Mesodermal cell (in vitro differentiated cells): ENCODE results near the gene NCOA3.

Experiments
- H3K27ac ChIP-seq: 2 replicates; pipeline ENCODE4 v1.7.0; 2013; ENCODE audit warnings: mild to moderate bottlenecking, low read depth, low read length, moderate library complexity; ENCODE audit not compliant: severe bottlenecking
- H3K36me3 ChIP-seq: 2 replicates; pipeline ENCODE4 v1.7.1; 2013; ENCODE audit warnings: mild to moderate bottlenecking, low read length, moderate library complexity; ENCODE audit not compliant: control insufficient read depth, insufficient read depth
- H3K4me1 ChIP-seq: one replicate; pipeline ENCODE4 v1.7.1; 2013; ENCODE audit warnings: mild to moderate bottlenecking, low read length; ENCODE audit not compliant: insufficient read depth, control insufficient read depth, poor library complexity, severe bottlenecking
- H3K4me3 ChIP-seq: 2 replicates; pipeline ENCODE4 v1.7.0; 2013; ENCODE audit warnings: low read length, control low read depth, mild to moderate bottlenecking; ENCODE audit not compliant: insufficient read depth, poor library complexity, severe bottlenecking; ENCODE audit errors: extremely low read depth
- H3K9me3 ChIP-seq: 2 replicates; pipeline ENCODE4 v1.7.1; 2013; ENCODE audit warnings: mild to moderate bottlenecking, low read length, moderate library complexity; ENCODE audit not compliant: control insufficient read depth
- WGBS, 2 experiments: methylation state at CpG; one replicate each; pipeline ENCODE4 v1.1.5; 2013; ENCODE audit warnings: missing lambda C conversion rate in 2 of 2; ENCODE audit not compliant: insufficient coverage in 2 of 2; 5-methylcytosine and 5-hydroxymethylcytosine counted together

Gene NCOA3

GRCh38 chr20:47680804-47681529 is 179.3 kb downstream of the NCOA3 start:
- H3K4me1 ChIP-seq = peaks cover 6% of the 10 kb centered on the region
- H3K27ac ChIP-seq = no peak overlapping the region
- 96 to 98% methylated on average over 5 of the region's 6 CpGs for WGBS, 2 experiments
- H3K9me3 ChIP-seq = no peaks in the 10 kb centered on the region
- H3K36me3 ChIP-seq = peaks cover 77% of the 10 kb centered on the region
- no peak overlapping the region for H3K4me3 ChIP-seq

- 88 to 89% methylated on average over 16 to 22 of the region's 22 CpGs for WGBS, 2 experiments
- peaks cover 18% of the 10 kb centered on the region for H3K4me1 ChIP-seq
Measured at GRCh38 chr20:47682028-47682783, 180.5 kb downstream of the NCOA3 start.

GRCh38 chr20:47682916-47683315 is 181.2 kb downstream of the NCOA3 start:
- Histone ChIP-seq H3K4me3 (no peak overlapping the region), H3K27ac (no peak overlapping the region), H3K4me1 (peaks cover 20% of the 10 kb centered on the region), H3K36me3 (peaks cover 69% of the 10 kb centered on the region), H3K9me3 (no peaks in the 10 kb centered on the region)
- WGBS, 2 experiments = 92 to 98% methylated on average over 19 of the region's 19 CpGs

More at GRCh38 chr20:47682028-47682783, 180.5 kb downstream of the NCOA3 start:
- Histone ChIP-seq H3K9me3 (no peaks in the 10 kb centered on the region), H3K27ac (peak overlapping the region; percentile 36), H3K4me3 (no peak overlapping the region), H3K36me3 (peaks cover 73% of the 10 kb centered on the region)

- Histone ChIP-seq H3K9me3 (no peaks in the 10 kb centered on the region), H3K36me3 (peaks cover 72% of the 10 kb centered on the region), H3K27ac (no peak overlapping the region), H3K4me1 (peaks cover 29% of the 10 kb centered on the region), H3K4me3 (no peak overlapping the region)
- 93 to 96% methylated on average over 25 to 26 of the region's 26 CpGs for WGBS, 2 experiments
Measured at GRCh38 chr20:47684306-47685080, 182.8 kb downstream of the NCOA3 start.

- Histone ChIP-seq H3K9me3 (no peaks in the 10 kb centered on the region), H3K4me3 (no peak overlapping the region), H3K36me3 (peaks cover 64% of the 10 kb centered on the region), H3K27ac (peak overlapping the region; percentile 84), H3K4me1 (peaks cover 29% of the 10 kb centered on the region)
- 75 to 88% methylated on average over 12 of the region's 14 CpGs for WGBS, 2 experiments
Measured at GRCh38 chr20:47686545-47686944, 184.9 kb downstream of the NCOA3 start.

GRCh38 chr20:47687095-47687987 is 185.7 kb downstream of the NCOA3 start:
- no peak overlapping the region for H3K4me3 ChIP-seq
- no peaks in the 10 kb centered on the region for H3K9me3 ChIP-seq
- WGBS, 2 experiments = 90 to 95% methylated on average over 16 to 20 of the region's 20 CpGs
- peaks cover 59% of the 10 kb centered on the region for H3K36me3 ChIP-seq
- peaks cover 28% of the 10 kb centered on the region for H3K4me1 ChIP-seq
- H3K27ac ChIP-seq = peak overlapping the region; percentile 84

- Histone ChIP-seq H3K4me3 (no peak overlapping the region), H3K4me1 (peaks cover 25% of the 10 kb centered on the region), H3K9me3 (no peaks in the 10 kb centered on the region), H3K27ac (no peak overlapping the region), H3K36me3 (peaks cover 57% of the 10 kb centered on the region)
- WGBS, 2 experiments = 73 to 78% methylated on average over 9 to 10 of the region's 18 CpGs
Measured at GRCh38 chr20:47688385-47689381, 187.0 kb downstream of the NCOA3 start.

- Histone ChIP-seq H3K36me3 (peaks cover 47% of the 10 kb centered on the region), H3K4me1 (peaks cover 25% of the 10 kb centered on the region), H3K9me3 (no peaks in the 10 kb centered on the region), H3K4me3 (no peak overlapping the region), H3K27ac (no peak overlapping the region)
- WGBS, 2 experiments = 100% methylated on average over 1 of the region's 1 CpG; no CpG with 5 or more reads in 1 of the 2 experiments
Measured at GRCh38 chr20:47689731-47690130, 188.0 kb downstream of the NCOA3 start.

- H3K4me1 ChIP-seq = peaks cover 16% of the 10 kb centered on the region
- H3K4me3 ChIP-seq = no peak overlapping the region
- H3K27ac ChIP-seq = no peak overlapping the region
- H3K36me3 ChIP-seq = peaks cover 44% of the 10 kb centered on the region
- no peaks in the 10 kb centered on the region for H3K9me3 ChIP-seq
Measured at GRCh38 chr20:47691625-47692024, 189.9 kb downstream of the NCOA3 start.
